Neural cell (in vitro differentiated cells): ENCODE results near the gene TMEM132A. TPM values are rescaled to one million over a fixed set of nuclear protein-coding genes. Genes with fewer than 3 reads are reported as not detected.

Experiments
- H2AFZ ChIP-seq: fragments of 200-600, 300-800 bp; sonication (generic), shearing (Covaris generic); 2 replicates; pipeline ENCODE4 v1.6.0; 2014; ENCODE audit warnings: low read depth, mild to moderate bottlenecking, antibody characterized with exemption, low read length, moderate library complexity
- H3F3A ChIP-seq: fragments of 200-600 bp; shearing (Covaris generic); 2 replicates; pipeline ENCODE4 v1.6.1; 2016; ENCODE audit warnings: mild to moderate bottlenecking, moderate library complexity, mixed read lengths, antibody characterized with exemption, low read length; ENCODE audit not compliant: insufficient read depth, poor library complexity, severe bottlenecking
- H3K27ac ChIP-seq: fragments of 200-600, 300-800 bp; sonication (generic), shearing (Covaris generic); 2 replicates; pipeline ENCODE4 v1.5.1; 2014; ENCODE audit warnings: mild to moderate bottlenecking, low read length, moderate library complexity
- H3K27me3 ChIP-seq: fragments of 300-800, 200-600 bp; sonication (generic), shearing (Covaris generic); 2 replicates; pipeline ENCODE4 v1.6.0; 2014; ENCODE audit warnings: mild to moderate bottlenecking, low read depth, low read length, moderate library complexity; ENCODE audit not compliant: insufficient read depth
- H3K36me3 ChIP-seq: fragments of 300-800, 200-600 bp; sonication (generic), shearing (Covaris generic); 2 replicates; pipeline ENCODE4 v1.5.1; 2014; ENCODE audit warnings: mild to moderate bottlenecking, antibody characterized with exemption, low read length, moderate library complexity; ENCODE audit not compliant: insufficient read depth
- H3K4me2 ChIP-seq: fragments of 300-800, 200-600 bp; sonication (generic), shearing (Covaris generic); 2 replicates; pipeline ENCODE4 v1.6.0; 2014; ENCODE audit warnings: mild to moderate bottlenecking, low read length
- H3K4me3 ChIP-seq: fragments of 300-800, 200-600 bp; sonication (generic), shearing (Covaris generic); 2 replicates; pipeline ENCODE4 v1.5.1; 2014; ENCODE audit warnings: mild to moderate bottlenecking, low read length, moderate library complexity
- H3K79me2 ChIP-seq: fragments of 200-600 bp; shearing (Covaris generic); replicated peaks from 2 replicates; pipeline ENCODE4 v1.6.0; 2014; ENCODE audit warnings: mild to moderate bottlenecking, low read length, moderate library complexity; ENCODE audit not compliant: insufficient read depth
- H3K9ac ChIP-seq: fragments of 300-800, 200-600 bp; sonication (generic), shearing (Covaris generic); 2 replicates; pipeline ENCODE4 v1.6.1; 2016; ENCODE audit warnings: mild to moderate bottlenecking, low read length, mixed read lengths
- H3K9me2 ChIP-seq: fragments of 200-600 bp; shearing (Covaris generic); 2 replicates; pipeline ENCODE4 v1.6.1; 2016; ENCODE audit warnings: mild to moderate bottlenecking, low read length, mixed read lengths; ENCODE audit not compliant: insufficient read depth
- H3K9me3 ChIP-seq: fragments of 200-600, 300-800 bp; sonication (generic), shearing (Covaris generic); 2 replicates; pipeline ENCODE4 v1.6.1; 2016; ENCODE audit warnings: mild to moderate bottlenecking, mixed run types, low read length, moderate library complexity, mixed read lengths
- H4K20me1 ChIP-seq: fragments of 200-600 bp; shearing (Covaris generic); 2 replicates; pipeline ENCODE4 v1.6.1; 2016; ENCODE audit warnings: mild to moderate bottlenecking, mixed run types; ENCODE audit not compliant: insufficient read depth
- EP300 ChIP-seq: fragments of 450-650 bp; conservative IDR thresholded peaks from 2 replicates; pipeline ENCODE4 v1.6.1; 2014; ENCODE audit warnings: antibody characterized with exemption, mild to moderate bottlenecking, moderate library complexity; ENCODE audit not compliant: poor library complexity, severe bottlenecking
- EZH2 ChIP-seq: fragments of 200-600, 300-800 bp; shearing (Covaris generic), sonication (generic); IDR thresholded peaks from 2 replicates; pipeline ENCODE4 v1.6.1; 2014; ENCODE audit warnings: antibody characterized with exemption, low read length, borderline replicate concordance, mild to moderate bottlenecking; ENCODE audit not compliant: insufficient read depth, poor library complexity, severe bottlenecking
- MXI1 ChIP-seq: fragments of 450-650 bp; conservative IDR thresholded peaks from 2 replicates; pipeline ENCODE4 v1.6.1; 2014; ENCODE audit warnings: antibody characterized with exemption, mild to moderate bottlenecking; ENCODE audit not compliant: poor library complexity, severe bottlenecking
- POLR2AphosphoS5 ChIP-seq: IDR thresholded peaks from 2 replicates; pipeline ENCODE4 v1.6.1; 2012
- RAD21 ChIP-seq: fragments of 450-650 bp; conservative IDR thresholded peaks from 2 replicates; pipeline ENCODE4 v1.6.1; 2014; ENCODE audit warnings: antibody characterized with exemption, mild to moderate bottlenecking, moderate library complexity
- SMC3 ChIP-seq: fragments of 450-650 bp; conservative IDR thresholded peaks from 2 replicates; pipeline ENCODE4 v1.6.1; 2014; ENCODE audit warnings: antibody characterized with exemption, mild to moderate bottlenecking, moderate library complexity; ENCODE audit not compliant: poor library complexity
- TAF1 ChIP-seq: IDR thresholded peaks from 2 replicates; pipeline ENCODE4 v1.6.1; 2012; ENCODE audit warnings: low read depth
- polyA plus RNA-seq: library from polyadenylated mRNA; depleted of rRNA; stranded (reverse); fragments of >200 nt; gene quantifications from 2 replicates; pipeline ENCODE4 v1.2.3, GENCODE V29; 2014
- TF ChIP-seq, protein P1 (sequence below): IDR thresholded peaks from 2 replicates; pipeline ENCODE4 v1.6.1; 2012; ENCODE audit warnings: borderline replicate concordance
- TF ChIP-seq, protein P2 (sequence below): fragments of 450-650 bp; IDR thresholded peaks from 2 replicates; pipeline ENCODE4 v1.5.1; 2014; ENCODE audit warnings: antibody characterized with exemption, mild to moderate bottlenecking, moderate library complexity; ENCODE audit not compliant: poor library complexity, severe bottlenecking

The TMEM132A gene
- polyA plus RNA-seq, 1 donor from 2014 or later = 215 TPM

DNA sequence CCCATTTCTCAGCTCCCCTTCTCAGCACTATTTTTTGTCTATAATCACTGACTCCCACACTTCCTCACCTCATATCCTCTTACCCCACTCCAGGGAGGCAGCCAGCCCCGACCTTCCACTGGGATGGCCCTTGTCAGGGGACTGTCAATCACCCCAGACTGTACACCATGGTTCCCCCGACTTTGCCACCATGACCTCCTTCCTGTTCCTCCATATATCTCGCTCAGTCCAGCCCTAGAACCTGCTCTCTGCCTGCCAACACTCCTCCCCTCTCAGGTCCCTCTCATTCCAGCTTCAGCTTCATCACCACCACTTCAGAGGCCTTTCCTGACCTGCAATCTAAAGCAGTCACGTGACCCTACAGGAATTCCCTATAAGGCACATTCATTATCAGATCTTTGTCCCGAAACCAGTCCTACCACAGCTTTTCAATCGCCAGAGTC, 34.4 kb upstream of the TMEM132A start:
- no peaks in the 10 kb centered on the region for H3K27me3 ChIP-seq
- H3K79me2 ChIP-seq = no peaks in the 10 kb centered on the region
- H3K4me2 ChIP-seq = no peak overlapping the region
- no peaks in the 10 kb centered on the region for H3F3A ChIP-seq
- no peak overlapping the region for H3K9ac ChIP-seq
- H3K27ac ChIP-seq = no peak overlapping the region
- H2AFZ ChIP-seq = no peak overlapping the region
- no peak overlapping the region for H3K4me3 ChIP-seq
- no peaks in the 10 kb centered on the region for H3K9me2 ChIP-seq
- TF ChIP-seq, protein P1, sequence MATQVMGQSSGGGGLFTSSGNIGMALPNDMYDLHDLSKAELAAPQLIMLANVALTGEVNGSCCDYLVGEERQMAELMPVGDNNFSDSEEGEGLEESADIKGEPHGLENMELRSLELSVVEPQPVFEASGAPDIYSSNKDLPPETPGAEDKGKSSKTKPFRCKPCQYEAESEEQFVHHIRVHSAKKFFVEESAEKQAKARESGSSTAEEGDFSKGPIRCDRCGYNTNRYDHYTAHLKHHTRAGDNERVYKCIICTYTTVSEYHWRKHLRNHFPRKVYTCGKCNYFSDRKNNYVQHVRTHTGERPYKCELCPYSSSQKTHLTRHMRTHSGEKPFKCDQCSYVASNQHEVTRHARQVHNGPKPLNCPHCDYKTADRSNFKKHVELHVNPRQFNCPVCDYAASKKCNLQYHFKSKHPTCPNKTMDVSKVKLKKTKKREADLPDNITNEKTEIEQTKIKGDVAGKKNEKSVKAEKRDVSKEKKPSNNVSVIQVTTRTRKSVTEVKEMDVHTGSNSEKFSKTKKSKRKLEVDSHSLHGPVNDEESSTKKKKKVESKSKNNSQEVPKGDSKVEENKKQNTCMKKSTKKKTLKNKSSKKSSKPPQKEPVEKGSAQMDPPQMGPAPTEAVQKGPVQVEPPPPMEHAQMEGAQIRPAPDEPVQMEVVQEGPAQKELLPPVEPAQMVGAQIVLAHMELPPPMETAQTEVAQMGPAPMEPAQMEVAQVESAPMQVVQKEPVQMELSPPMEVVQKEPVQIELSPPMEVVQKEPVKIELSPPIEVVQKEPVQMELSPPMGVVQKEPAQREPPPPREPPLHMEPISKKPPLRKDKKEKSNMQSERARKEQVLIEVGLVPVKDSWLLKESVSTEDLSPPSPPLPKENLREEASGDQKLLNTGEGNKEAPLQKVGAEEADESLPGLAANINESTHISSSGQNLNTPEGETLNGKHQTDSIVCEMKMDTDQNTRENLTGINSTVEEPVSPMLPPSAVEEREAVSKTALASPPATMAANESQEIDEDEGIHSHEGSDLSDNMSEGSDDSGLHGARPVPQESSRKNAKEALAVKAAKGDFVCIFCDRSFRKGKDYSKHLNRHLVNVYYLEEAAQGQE = no peak
- TF ChIP-seq MXI1 = no peak
- TF ChIP-seq EZH2 = no peak
- TF ChIP-seq RAD21 = no peak
- no peak for TF ChIP-seq POLR2AphosphoS5
- no peak for TF ChIP-seq TAF1
- no peak for TF ChIP-seq SMC3
- TF ChIP-seq EP300 = no peak
- TF ChIP-seq, protein P2, sequence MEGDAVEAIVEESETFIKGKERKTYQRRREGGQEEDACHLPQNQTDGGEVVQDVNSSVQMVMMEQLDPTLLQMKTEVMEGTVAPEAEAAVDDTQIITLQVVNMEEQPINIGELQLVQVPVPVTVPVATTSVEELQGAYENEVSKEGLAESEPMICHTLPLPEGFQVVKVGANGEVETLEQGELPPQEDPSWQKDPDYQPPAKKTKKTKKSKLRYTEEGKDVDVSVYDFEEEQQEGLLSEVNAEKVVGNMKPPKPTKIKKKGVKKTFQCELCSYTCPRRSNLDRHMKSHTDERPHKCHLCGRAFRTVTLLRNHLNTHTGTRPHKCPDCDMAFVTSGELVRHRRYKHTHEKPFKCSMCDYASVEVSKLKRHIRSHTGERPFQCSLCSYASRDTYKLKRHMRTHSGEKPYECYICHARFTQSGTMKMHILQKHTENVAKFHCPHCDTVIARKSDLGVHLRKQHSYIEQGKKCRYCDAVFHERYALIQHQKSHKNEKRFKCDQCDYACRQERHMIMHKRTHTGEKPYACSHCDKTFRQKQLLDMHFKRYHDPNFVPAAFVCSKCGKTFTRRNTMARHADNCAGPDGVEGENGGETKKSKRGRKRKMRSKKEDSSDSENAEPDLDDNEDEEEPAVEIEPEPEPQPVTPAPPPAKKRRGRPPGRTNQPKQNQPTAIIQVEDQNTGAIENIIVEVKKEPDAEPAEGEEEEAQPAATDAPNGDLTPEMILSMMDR = no peak
- no peaks in the 10 kb centered on the region for H3K36me3 ChIP-seq
- no peaks in the 10 kb centered on the region for H4K20me1 ChIP-seq
- no peaks in the 10 kb centered on the region for H3K9me3 ChIP-seq

DNA sequence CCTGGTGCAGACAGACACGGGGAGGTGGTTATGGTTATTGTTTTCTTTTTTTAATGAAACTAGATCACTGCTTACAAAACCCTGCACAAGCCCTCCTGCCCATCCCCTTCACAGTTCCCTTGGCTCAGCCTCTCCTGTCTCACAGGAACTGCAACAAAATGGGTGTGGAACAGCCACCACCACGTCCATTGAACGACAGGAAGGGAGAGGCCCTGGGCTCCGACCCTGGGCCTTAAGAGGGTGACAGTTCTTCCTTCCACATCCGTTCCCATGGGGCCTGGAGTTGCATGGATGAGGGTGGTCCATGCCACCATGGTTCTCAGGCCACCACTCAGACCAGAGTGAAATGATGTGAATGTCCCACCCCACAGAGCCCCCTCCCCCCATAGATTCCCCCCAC, 33.6 kb upstream of the TMEM132A start:
- Histone ChIP-seq H3K27ac (no peak overlapping the region), H3K9ac (no peak overlapping the region), H3K9me2 (no peaks in the 10 kb centered on the region), H3K4me3 (no peak overlapping the region), H3K9me3 (no peaks in the 10 kb centered on the region), H3F3A (no peaks in the 10 kb centered on the region), H3K4me2 (no peak overlapping the region), H3K27me3 (no peaks in the 10 kb centered on the region), H3K79me2 (no peaks in the 10 kb centered on the region), H3K36me3 (no peaks in the 10 kb centered on the region), H4K20me1 (no peaks in the 10 kb centered on the region), H2AFZ (no peak overlapping the region)
- TF ChIP-seq SMC3 (no peak), POLR2AphosphoS5 (no peak), RAD21 (no peak), EP300 (no peak), EZH2 (no peak), TAF1 (no peak), MXI1 (no peak)
- TF ChIP-seq, protein P1 = no peak
- TF ChIP-seq, protein P2 = no peak
